Gastroesophageal sphincter (tissue), 3 donors: ENCODE measurements around the gene TTC23.

ENCODE experiments used
- CTCF ChIP-seq, 4 experiments: fragments of 200-600 bp in 2 of 4; fragments of 450-650 bp in 2 of 4; sonication (generic) in 1 of 4; IDR thresholded peaks; one replicate each; pipeline ENCODE4 v1.5.1; 2017 to 2019; ENCODE audit warnings: antibody characterized with exemption in 4 of 4, mild to moderate bottlenecking in 2 of 4, moderate library complexity in 2 of 4
- EP300 ChIP-seq: sonication (generic); formaldehyde crosslinking; IDR thresholded peaks from one replicate; pipeline ENCODE4 v1.6.1; 2017; ENCODE audit warnings: antibody characterized with exemption, mild to moderate bottlenecking

GRCh38 chr15:99086327-99086667 lies 163.1 kb downstream of the TTC23 start:
- TF ChIP-seq EP300 (no peak), CTCF (IDR thresholded peaks at IDR 0.05) (no peak)
